ENCODE measurements around the gene NRF1. TPM values are rescaled to one million over a fixed set of nuclear protein-coding genes. Genes with fewer than 3 reads are reported as not detected.
"Not testable (repeated sequence)": the region's sequence is repeated elsewhere in the genome, so short reads cannot be mapped to it uniquely, and the experiment has no call there.

Gene NRF1
- total and polyA plus RNA-seq, 2 donors, result 13.8 to 14.4 TPM

GRCh38 chr7:129574487-129574886, 37.0 kb upstream of the NRF1 start:
- 86% methylated on average over 3 of the region's 3 CpGs for WGBS
- H3K36me3 ChIP-seq (ENCODE audit: control insufficient read depth in 2 of 2, insufficient read depth in 2 of 2, low read length in 1 of 2), result no peaks in the 10 kb centered on the region
- DNase-seq (ENCODE audit: low read depth in 6 of 9, low spot score in 9 of 9), result no peak

GRCh38 chr7:129575699-129576098, 35.8 kb upstream of the NRF1 start:
- H3K27me3 ChIP-seq (ENCODE audit: control insufficient read depth in 2 of 2, insufficient read depth in 1 of 2, low read length in 1 of 2), result no peaks in the 10 kb centered on the region
- 95% methylated on average over 7 of the region's 7 CpGs for WGBS

More at GRCh38 chr7:129574487-129574886, 37.0 kb upstream of the NRF1 start:
- Histone ChIP-seq H3K9me3 (ENCODE audit: control insufficient read depth in 2 of 2, insufficient read depth in 1 of 2, low read length in 1 of 2) (peaks cover 0 to 21% of the 10 kb centered on the region in 2 donors), H3K4me1 (ENCODE audit: control insufficient read depth in 2 of 2, insufficient read depth in 2 of 2, low read length in 2 of 2) (no peaks in the 10 kb centered on the region), H3K4me3 (ENCODE audit: low read length in 2 of 2) (no peak overlapping the region), H3K27me3 (ENCODE audit: control insufficient read depth in 2 of 2, insufficient read depth in 1 of 2, low read length in 1 of 2) (no peaks in the 10 kb centered on the region), H3K27ac (ENCODE audit: low read depth in 1 of 2, low read length in 1 of 2) (no peak overlapping the region)

GRCh38 chr7:129576138-129576537, 35.4 kb upstream of the NRF1 start:
- no peak overlapping the region for H3K27ac ChIP-seq (ENCODE audit: low read depth in 1 of 2, low read length in 1 of 2)
- H3K36me3 ChIP-seq (ENCODE audit: control insufficient read depth in 2 of 2, insufficient read depth in 2 of 2, low read length in 1 of 2), result no peaks in the 10 kb centered on the region
- H3K9me3 ChIP-seq (ENCODE audit: control insufficient read depth in 2 of 2, insufficient read depth in 1 of 2, low read length in 1 of 2), result peaks cover 0 to 21% of the 10 kb centered on the region in 2 donors
- no peak for DNase-seq (ENCODE audit: low read depth in 6 of 9, low spot score in 9 of 9)
- 93% methylated on average over 2 of the region's 2 CpGs for WGBS
- H3K4me1 ChIP-seq (ENCODE audit: control insufficient read depth in 2 of 2, insufficient read depth in 2 of 2, low read length in 2 of 2), result no peaks in the 10 kb centered on the region
- H3K27me3 ChIP-seq (ENCODE audit: control insufficient read depth in 2 of 2, insufficient read depth in 1 of 2, low read length in 1 of 2), result no peaks in the 10 kb centered on the region
- no peak overlapping the region for H3K4me3 ChIP-seq (ENCODE audit: low read length in 2 of 2)

More at GRCh38 chr7:129575699-129576098, 35.8 kb upstream of the NRF1 start:
- peaks cover 0 to 21% of the 10 kb centered on the region in 2 donors for H3K9me3 ChIP-seq (ENCODE audit: control insufficient read depth in 2 of 2, insufficient read depth in 1 of 2, low read length in 1 of 2)
- no peak overlapping the region for H3K27ac ChIP-seq (ENCODE audit: low read depth in 1 of 2, low read length in 1 of 2)
- no peak overlapping the region for H3K4me3 ChIP-seq (ENCODE audit: low read length in 2 of 2)
- DNase-seq (ENCODE audit: low read depth in 6 of 9, low spot score in 9 of 9), result no peak
- no peaks in the 10 kb centered on the region for H3K36me3 ChIP-seq (ENCODE audit: control insufficient read depth in 2 of 2, insufficient read depth in 2 of 2, low read length in 1 of 2)
- H3K4me1 ChIP-seq (ENCODE audit: control insufficient read depth in 2 of 2, insufficient read depth in 2 of 2, low read length in 2 of 2), result no peaks in the 10 kb centered on the region

GRCh38 chr7:129578829-129579228, 32.7 kb upstream of the NRF1 start:
- H3K4me3 ChIP-seq (ENCODE audit: low read length in 2 of 2), result no peak overlapping the region
- no peak overlapping the region for H3K27ac ChIP-seq (ENCODE audit: low read depth in 1 of 2, low read length in 1 of 2)
- H3K36me3 ChIP-seq (ENCODE audit: control insufficient read depth in 2 of 2, insufficient read depth in 2 of 2, low read length in 1 of 2), result no peaks in the 10 kb centered on the region
- H3K27me3 ChIP-seq (ENCODE audit: control insufficient read depth in 2 of 2, insufficient read depth in 1 of 2, low read length in 1 of 2), result no peaks in the 10 kb centered on the region
- WGBS, result 93% methylated on average over 12 of the region's 12 CpGs
- no peaks in the 10 kb centered on the region for H3K4me1 ChIP-seq (ENCODE audit: control insufficient read depth in 2 of 2, insufficient read depth in 2 of 2, low read length in 2 of 2)
- DNase-seq (ENCODE audit: low read depth in 6 of 9, low spot score in 9 of 9), result no peak
- peaks cover 0 to 23% of the 10 kb centered on the region in 2 donors for H3K9me3 ChIP-seq (ENCODE audit: control insufficient read depth in 2 of 2, insufficient read depth in 1 of 2, low read length in 1 of 2)

- not testable (repeated sequence) for DNase-seq (ENCODE audit: low read depth in 6 of 9, low spot score in 9 of 9)
These were observed 25.3 kb upstream of the NRF1 start for GRCh38 chr7:129586179-129586578.

GRCh38 chr7:129588268-129588667, 23.3 kb upstream of the NRF1 start:
- Histone ChIP-seq H3K9me3 (ENCODE audit: control insufficient read depth in 2 of 2, insufficient read depth in 1 of 2, low read length in 1 of 2) (peaks cover 5 to 36% of the 10 kb centered on the region in 2 donors), H3K36me3 (ENCODE audit: control insufficient read depth in 2 of 2, insufficient read depth in 2 of 2, low read length in 1 of 2) (no peaks in the 10 kb centered on the region)

More at GRCh38 chr7:129586179-129586578, 25.3 kb upstream of the NRF1 start:
- 93% methylated on average over 5 of the region's 5 CpGs for WGBS
- not testable (repeated sequence) for H3K4me3 ChIP-seq (ENCODE audit: low read length in 2 of 2); H3K27me3 ChIP-seq (ENCODE audit: control insufficient read depth in 2 of 2, insufficient read depth in 1 of 2, low read length in 1 of 2); H3K27ac ChIP-seq (ENCODE audit: low read depth in 1 of 2, low read length in 1 of 2); H3K4me1 ChIP-seq (ENCODE audit: control insufficient read depth in 2 of 2, insufficient read depth in 2 of 2, low read length in 2 of 2); H3K36me3 ChIP-seq (ENCODE audit: control insufficient read depth in 2 of 2, insufficient read depth in 2 of 2, low read length in 1 of 2)
- peaks cover 5 to 36% of the 10 kb centered on the region in 2 donors for H3K9me3 ChIP-seq (ENCODE audit: control insufficient read depth in 2 of 2, insufficient read depth in 1 of 2, low read length in 1 of 2)

GRCh38 chr7:129591868-129592267, 19.7 kb upstream of the NRF1 start:
- Histone ChIP-seq H3K9me3 (ENCODE audit: control insufficient read depth in 2 of 2, insufficient read depth in 1 of 2, low read length in 1 of 2) (peaks cover 1 to 15% of the 10 kb centered on the region in 2 donors), H3K4me1 (ENCODE audit: control insufficient read depth in 2 of 2, insufficient read depth in 2 of 2, low read length in 2 of 2) (no peaks in the 10 kb centered on the region), H3K27ac (ENCODE audit: low read depth in 1 of 2, low read length in 1 of 2) (no peak overlapping the region), H3K36me3 (ENCODE audit: control insufficient read depth in 2 of 2, insufficient read depth in 2 of 2, low read length in 1 of 2) (no peaks in the 10 kb centered on the region), H3K27me3 (ENCODE audit: control insufficient read depth in 2 of 2, insufficient read depth in 1 of 2, low read length in 1 of 2) (no peaks in the 10 kb centered on the region), H3K4me3 (ENCODE audit: low read length in 2 of 2) (no peak overlapping the region)
- WGBS, result 82% methylated on average over 4 of the region's 4 CpGs
- DNase-seq (ENCODE audit: low read depth in 6 of 9, low spot score in 9 of 9), result no peak

More at GRCh38 chr7:129588268-129588667, 23.3 kb upstream of the NRF1 start:
- no peak for DNase-seq (ENCODE audit: low read depth in 6 of 9, low spot score in 9 of 9)
- no peak overlapping the region for H3K4me3 ChIP-seq (ENCODE audit: low read length in 2 of 2)
- no peaks in the 10 kb centered on the region for H3K27me3 ChIP-seq (ENCODE audit: control insufficient read depth in 2 of 2, insufficient read depth in 1 of 2, low read length in 1 of 2)
- H3K27ac ChIP-seq (ENCODE audit: low read depth in 1 of 2, low read length in 1 of 2), result no peak overlapping the region
- H3K4me1 ChIP-seq (ENCODE audit: control insufficient read depth in 2 of 2, insufficient read depth in 2 of 2, low read length in 2 of 2), result no peaks in the 10 kb centered on the region

GRCh38 chr7:129596386-129596785, 15.1 kb upstream of the NRF1 start:
- not testable (repeated sequence) for H3K36me3 ChIP-seq (ENCODE audit: control insufficient read depth in 2 of 2, insufficient read depth in 2 of 2, low read length in 1 of 2); DNase-seq (ENCODE audit: low read depth in 6 of 9, low spot score in 9 of 9); H3K27me3 ChIP-seq (ENCODE audit: control insufficient read depth in 2 of 2, insufficient read depth in 1 of 2, low read length in 1 of 2); H3K4me3 ChIP-seq (ENCODE audit: low read length in 2 of 2); H3K27ac ChIP-seq (ENCODE audit: low read depth in 1 of 2, low read length in 1 of 2); H3K9me3 ChIP-seq (ENCODE audit: control insufficient read depth in 2 of 2, insufficient read depth in 1 of 2, low read length in 1 of 2); H3K4me1 ChIP-seq (ENCODE audit: control insufficient read depth in 2 of 2, insufficient read depth in 2 of 2, low read length in 2 of 2)
- WGBS, result 94% methylated on average over 6 of the region's 6 CpGs

GRCh38 chr7:129597672-129598071, 13.8 kb upstream of the NRF1 start:
- Histone ChIP-seq H3K9me3 (ENCODE audit: control insufficient read depth in 2 of 2, insufficient read depth in 1 of 2, low read length in 1 of 2) (no peaks in the 10 kb centered on the region), H3K27ac (ENCODE audit: low read depth in 1 of 2, low read length in 1 of 2) (no peak overlapping the region)

GRCh38 chr7:129599174-129599573, 12.3 kb upstream of the NRF1 start:
- Histone ChIP-seq H3K9me3 (ENCODE audit: control insufficient read depth in 2 of 2, insufficient read depth in 1 of 2, low read length in 1 of 2) (no peaks in the 10 kb centered on the region), H3K27ac (ENCODE audit: low read depth in 1 of 2, low read length in 1 of 2) (no peak overlapping the region), H3K4me3 (ENCODE audit: low read length in 2 of 2) (no peak overlapping the region), H3K4me1 (ENCODE audit: control insufficient read depth in 2 of 2, insufficient read depth in 2 of 2, low read length in 2 of 2) (no peaks in the 10 kb centered on the region), H3K27me3 (ENCODE audit: control insufficient read depth in 2 of 2, insufficient read depth in 1 of 2, low read length in 1 of 2) (no peaks in the 10 kb centered on the region), H3K36me3 (ENCODE audit: control insufficient read depth in 2 of 2, insufficient read depth in 2 of 2, low read length in 1 of 2) (no peaks in the 10 kb centered on the region)
- WGBS, result 91% methylated on average over 5 of the region's 5 CpGs
- DNase-seq (ENCODE audit: low read depth in 6 of 9, low spot score in 9 of 9), result no peak

More at GRCh38 chr7:129597672-129598071, 13.8 kb upstream of the NRF1 start:
- Histone ChIP-seq H3K4me1 (ENCODE audit: control insufficient read depth in 2 of 2, insufficient read depth in 2 of 2, low read length in 2 of 2) (no peaks in the 10 kb centered on the region), H3K36me3 (ENCODE audit: control insufficient read depth in 2 of 2, insufficient read depth in 2 of 2, low read length in 1 of 2) (no peaks in the 10 kb centered on the region), H3K4me3 (ENCODE audit: low read length in 2 of 2) (no peak overlapping the region), H3K27me3 (ENCODE audit: control insufficient read depth in 2 of 2, insufficient read depth in 1 of 2, low read length in 1 of 2) (no peaks in the 10 kb centered on the region)
- DNase-seq (ENCODE audit: low read depth in 6 of 9, low spot score in 9 of 9), result no peak

Measured in thymus (tissue), 11 donors.